Type B pancreatic cell (in vitro differentiated cells): ENCODE results near the gene CYSRT1. TPM values are rescaled to one million over a fixed set of nuclear protein-coding genes. Genes with fewer than 3 reads are reported as not detected.
A peak's percentile ranks its signal among the peaks of the same experiment; 100 is the strongest.

Experiments used
- DNase-seq: peaks from one replicate; pipeline ENCODE4 v3.0.0; 2021; ENCODE audit warnings: mixed read lengths; ENCODE audit not compliant: unreplicated experiment; ENCODE audit errors: extremely low spot score
- H3K27ac Mint-ChIP-seq: 2 replicates; pipeline ENCODE4 v1.8.0; 2021; ENCODE audit warnings: mild to moderate bottlenecking, mixed read lengths
- H3K27me3 Mint-ChIP-seq: 2 replicates; pipeline ENCODE4 v1.8.0; 2021; ENCODE audit warnings: mixed read lengths
- H3K36me3 Mint-ChIP-seq: 2 replicates; pipeline ENCODE4 v1.8.0; 2021; ENCODE audit warnings: mixed read lengths
- H3K4me1 Mint-ChIP-seq: one replicate; pipeline ENCODE4 v1.8.0; 2021; ENCODE audit warnings: mixed read lengths; ENCODE audit not compliant: unreplicated experiment
- H3K4me3 Mint-ChIP-seq: 2 replicates; pipeline ENCODE4 v1.8.0; 2021; ENCODE audit warnings: mild to moderate bottlenecking, mixed read lengths
- H3K9me3 Mint-ChIP-seq: 2 replicates; pipeline ENCODE4 v1.8.0; 2021; ENCODE audit warnings: mixed read lengths
- CTCF ChIP-seq: fragments of 200-600 bp; sonication (generic); conservative IDR thresholded peaks from 2 replicates; pipeline ENCODE4 v1.5.0; 2021; ENCODE audit warnings: antibody characterized with exemption, mild to moderate bottlenecking
- total RNA-seq: library from RNA; stranded (reverse); gene quantifications from 2 replicates; pipeline ENCODE4 v1.2.1, GENCODE V29; 2021; ENCODE audit warnings: low replicate concordance

CYSRT1 gene
- total RNA-seq, 1 donor from 2014 or later = 1.5 TPM

GRCh38 chr9:137250329-137251193 is 25.6 kb downstream of the CYSRT1 start:
- Mint-ChIP-seq H3K36me3 (no peaks in the 10 kb centered on the region), H3K9me3 (no peaks in the 10 kb centered on the region), H3K27me3 (no peaks in the 10 kb centered on the region), H3K4me3 (no peak overlapping the region), H3K4me1 (peaks cover 9% of the 10 kb centered on the region), H3K27ac (no peak overlapping the region)
- DNase-seq = no peak
- TF ChIP-seq CTCF = no peak

GRCh38 chr9:137251194-137251461 is 26.2 kb downstream of the CYSRT1 start, which contains the start of gene STPG3:
STPG3 (plus strand) TSS chr9:137251286; CDS start chr9:137251287, 1 bp downstream.
- Mint-ChIP-seq H3K4me3 (peak within 1 kb of the TSS; percentile 60), H3K27ac (no peak within 1 kb of the TSS), H3K9me3 (no peaks in the 10 kb centered on the region), H3K27me3 (no peaks in the 10 kb centered on the region), H3K4me1 (peaks cover 9% of the 10 kb centered on the region), H3K36me3 (no peaks in the 10 kb centered on the region)
- DNase-seq = no peak
- no peak for TF ChIP-seq CTCF

GRCh38 chr9:137251490-137252268 is 26.7 kb downstream of the CYSRT1 start:
- no peak for DNase-seq
- H3K9me3 Mint-ChIP-seq = no peaks in the 10 kb centered on the region
- no peak overlapping the region for H3K4me3 Mint-ChIP-seq
- H3K4me1 Mint-ChIP-seq = peaks cover 9% of the 10 kb centered on the region
- no peaks in the 10 kb centered on the region for H3K27me3 Mint-ChIP-seq
- H3K36me3 Mint-ChIP-seq = no peaks in the 10 kb centered on the region
- TF ChIP-seq CTCF = no peak
- no peak overlapping the region for H3K27ac Mint-ChIP-seq

- Mint-ChIP-seq H3K36me3 (no peaks in the 10 kb centered on the region), H3K27ac (no peak overlapping the region), H3K4me1 (peaks cover 4% of the 10 kb centered on the region), H3K9me3 (no peaks in the 10 kb centered on the region), H3K27me3 (no peaks in the 10 kb centered on the region), H3K4me3 (peak overlapping the region; percentile 44)
- DNase-seq = no peak
- TF ChIP-seq CTCF = no peak
Measured at GRCh38 chr9:137252555-137253506, 27.9 kb downstream of the CYSRT1 start.
